NT2/D1 (cell line): Measurements from ENCODE around the gene FRAT1.

Experiments used
- SUZ12 ChIP-seq: IDR thresholded peaks from 2 replicates; pipeline ENCODE4 v1.6.1; 2011; ENCODE audit not compliant: insufficient read length, insufficient read depth; ENCODE audit errors: extremely low read depth
- YY1 ChIP-seq: IDR thresholded peaks from 2 replicates; pipeline ENCODE4 v1.6.1; 2011; ENCODE audit not compliant: insufficient read length, insufficient read depth
- ZNF274 ChIP-seq: IDR thresholded peaks from 2 replicates; pipeline ENCODE4 v1.6.1; 2011; ENCODE audit warnings: mild to moderate bottlenecking, low read depth, low read length

DNA sequence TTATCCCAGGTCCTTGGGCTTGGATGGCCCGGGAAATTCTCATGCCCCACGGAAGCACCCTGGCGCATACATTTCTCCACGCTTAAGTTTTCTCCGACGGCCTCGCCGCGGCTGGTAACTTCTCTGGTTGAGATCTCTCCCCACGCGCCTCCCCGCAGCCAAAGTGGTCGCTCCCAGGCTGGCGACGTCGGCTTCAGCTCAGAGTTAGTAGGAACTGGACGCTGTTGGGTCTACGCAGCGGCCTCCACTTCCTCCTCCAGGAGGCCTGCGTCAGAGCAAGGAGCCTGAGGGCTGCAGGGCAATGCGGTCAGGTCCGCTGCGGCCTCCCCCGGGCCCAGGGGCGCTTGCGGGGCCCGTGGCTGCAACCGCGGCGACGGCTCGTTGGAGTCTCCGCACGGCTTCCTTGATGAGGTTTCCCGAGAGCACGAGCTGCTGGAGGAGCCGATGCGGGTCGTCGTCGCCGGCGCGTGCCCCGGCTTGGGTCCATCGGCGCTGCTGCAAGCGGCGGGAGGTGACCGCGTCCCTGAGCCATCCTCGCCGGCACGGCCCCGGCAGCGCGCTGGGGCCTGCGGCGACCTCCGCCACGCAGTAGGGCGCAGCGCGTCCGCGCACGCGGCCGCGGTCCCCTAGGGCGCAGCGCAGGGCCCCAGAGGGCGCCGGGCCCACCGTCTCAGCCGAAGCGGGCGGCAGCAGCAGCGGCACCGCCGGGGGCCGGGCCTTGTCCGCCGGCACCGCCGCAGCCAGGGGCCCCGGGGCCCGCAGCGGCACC is 14.7 kb downstream of the FRAT1 start:
- TF ChIP-seq ZNF274 = no peak
- no peak for TF ChIP-seq YY1
- no peak for TF ChIP-seq SUZ12
